NCI-H82 treated with DMSO at 0.1 percent for 48 hours (cell line): ENCODE results near the gene SLC8A1.
A peak's percentile ranks its signal among the peaks of the same experiment; 100 is the strongest.

Source experiments
- DNase-seq: peaks from one replicate; lab custom pipeline; 2025; ENCODE audit not compliant: unreplicated experiment; lab: John Stamatoyannopoulos, UW

Gene SLC8A1

GRCh38 chr2:40458271-40458794, 6.4 kb upstream of the SLC8A1 start:
- no peak for DNase-seq

DNA sequence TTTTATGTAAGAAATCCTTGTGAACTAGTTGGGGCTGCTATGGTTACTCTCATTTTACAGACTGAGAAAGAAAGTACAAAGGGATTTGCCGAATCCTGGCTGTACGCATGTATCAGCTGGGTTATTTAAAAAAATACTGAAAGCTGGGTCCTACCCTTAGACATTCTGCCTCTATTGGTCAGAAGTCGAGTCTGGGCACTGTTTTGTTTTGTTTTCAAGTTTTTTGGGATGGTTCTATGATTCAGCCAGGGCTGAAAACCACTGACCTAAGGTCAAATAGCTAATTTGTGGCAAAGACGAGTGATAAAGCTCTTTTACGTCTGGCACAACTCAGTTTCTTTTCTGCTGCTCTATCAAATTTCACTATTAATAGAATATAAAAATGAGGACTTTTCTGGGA, 5.9 kb upstream of the SLC8A1 start:
- no peak for DNase-seq

DNA sequence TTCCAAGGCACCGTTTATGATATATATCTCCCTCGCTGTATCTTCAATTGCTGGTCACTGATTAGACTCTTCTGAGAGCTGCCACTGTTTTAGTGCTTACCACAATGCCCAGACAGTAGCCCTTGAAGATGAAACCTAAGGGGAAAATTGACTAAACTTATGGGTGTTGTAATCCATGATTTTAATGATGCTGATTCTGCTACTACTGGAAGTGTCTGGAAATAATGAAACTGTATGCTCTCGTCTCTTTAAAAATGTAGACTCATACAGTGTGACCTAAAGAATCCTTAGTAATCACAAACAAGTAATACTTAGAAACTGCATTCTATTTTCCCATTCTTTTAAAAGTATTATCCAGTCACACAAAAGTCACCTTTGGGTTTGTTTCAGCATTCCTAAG, 5.5 kb upstream of the SLC8A1 start:
- no peak for DNase-seq

DNA sequence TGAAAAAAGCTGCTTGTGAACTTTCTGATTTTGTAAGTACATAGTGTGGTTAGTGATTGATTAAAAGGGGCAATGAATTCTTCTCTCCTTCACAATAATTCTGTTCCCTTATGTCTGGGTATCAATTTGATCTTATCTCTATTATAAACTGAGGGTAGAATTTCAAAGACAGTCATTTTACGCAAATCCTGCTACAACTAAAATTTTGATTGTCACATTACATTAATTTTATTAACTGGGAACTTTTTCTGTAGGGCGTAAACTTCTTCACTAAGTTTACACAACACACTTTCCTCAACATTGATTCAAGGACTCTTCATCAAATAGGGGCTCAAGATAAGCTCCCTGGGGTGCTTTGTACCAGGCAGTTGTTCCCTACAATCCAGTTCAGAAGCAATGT, 5.0 kb upstream of the SLC8A1 start:
- no peak for DNase-seq

GRCh38 chr2:40455661-40456060, 3.8 kb upstream of the SLC8A1 start:
- no peak for DNase-seq

DNA sequence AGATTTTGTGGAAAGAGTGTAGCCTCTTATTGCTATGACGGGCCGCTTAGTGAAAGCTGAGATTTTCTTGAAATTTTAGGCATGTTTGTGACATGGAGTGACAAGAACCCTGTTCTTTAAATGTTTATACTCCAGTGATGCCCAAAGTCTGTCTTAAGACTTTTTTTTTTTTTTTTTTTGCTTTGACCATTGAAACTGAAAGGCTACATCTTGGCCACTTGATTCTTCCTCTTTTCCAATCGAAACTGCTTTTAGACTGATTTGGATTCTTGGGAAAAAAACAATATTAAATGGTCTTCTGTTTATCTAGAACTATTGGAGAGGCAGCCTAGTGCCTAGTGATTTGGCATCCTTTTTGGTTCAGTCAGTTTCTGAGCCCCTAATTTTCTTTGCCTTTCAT, 2.4 kb upstream of the SLC8A1 start:
- DNase-seq, result no peak

DNA sequence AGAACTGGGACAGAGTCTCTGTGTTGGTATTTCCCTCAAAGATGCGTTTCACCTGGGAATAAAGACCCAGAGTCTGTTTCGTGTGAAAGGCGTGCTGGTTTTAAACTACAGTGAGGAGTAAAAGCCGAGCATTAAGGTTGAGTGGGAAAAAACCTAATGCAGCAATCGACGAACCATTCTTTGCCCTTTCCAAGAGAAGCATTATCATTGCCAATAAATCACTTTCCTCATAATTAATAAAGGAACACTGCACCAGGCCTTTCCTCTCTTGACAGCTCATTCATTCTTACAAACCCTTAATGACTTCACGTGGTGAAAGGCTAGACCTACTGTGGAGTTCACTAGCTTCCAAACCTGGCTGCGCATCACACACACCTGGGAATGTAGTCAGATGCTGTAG, 896 bp upstream of the SLC8A1 start:
- no peak for DNase-seq

GRCh38 chr2:40450796-40451430, 977 bp downstream of the SLC8A1 start:
- DNase-seq, result peak; percentile 87

- peak; percentile 53 for DNase-seq
Measured at GRCh38 chr2:40450066-40450795, 1.7 kb downstream of the SLC8A1 start.

GRCh38 chr2:40448476-40449079, 3.3 kb downstream of the SLC8A1 start:
- peak; percentile 75 for DNase-seq

DNA sequence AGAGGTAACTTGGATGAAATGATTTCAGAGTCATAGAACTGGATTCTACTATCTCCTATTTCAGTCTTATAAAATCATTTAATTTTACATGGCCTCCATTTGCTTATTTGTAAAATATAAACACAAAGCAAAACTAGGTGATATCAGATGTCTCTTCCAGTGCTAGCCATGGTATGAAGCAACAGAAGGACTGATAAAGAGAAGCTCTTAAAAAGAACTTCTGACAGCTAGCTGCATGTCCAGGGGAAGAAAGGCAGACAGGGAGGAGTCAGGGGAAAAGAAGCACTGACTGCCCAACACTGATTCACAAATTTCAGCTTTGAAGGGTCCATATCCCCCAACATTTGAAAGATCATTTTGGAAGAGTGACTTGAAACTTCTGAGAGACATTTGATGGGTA, 6.4 kb downstream of the SLC8A1 start:
- no peak for DNase-seq

DNA sequence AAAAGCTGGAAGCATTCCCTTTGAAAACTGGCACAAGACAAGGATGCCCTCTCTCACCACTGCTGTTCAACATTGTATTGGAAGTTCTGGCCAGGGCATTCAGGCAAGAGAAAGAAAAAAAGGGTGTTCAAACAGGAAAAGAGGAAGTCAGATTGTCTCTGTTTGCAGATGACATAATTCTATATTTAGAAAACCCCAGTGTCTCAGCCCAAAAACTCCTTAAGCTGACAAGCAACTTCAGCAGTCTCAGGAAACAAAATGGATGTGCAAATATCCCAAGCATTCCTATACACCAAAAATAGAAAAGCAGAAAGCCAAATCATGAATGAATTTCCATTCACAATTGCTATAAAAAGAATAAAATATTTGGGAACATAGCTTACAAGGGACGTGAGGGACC, 11.1 kb downstream of the SLC8A1 start:
- no peak for DNase-seq

DNA sequence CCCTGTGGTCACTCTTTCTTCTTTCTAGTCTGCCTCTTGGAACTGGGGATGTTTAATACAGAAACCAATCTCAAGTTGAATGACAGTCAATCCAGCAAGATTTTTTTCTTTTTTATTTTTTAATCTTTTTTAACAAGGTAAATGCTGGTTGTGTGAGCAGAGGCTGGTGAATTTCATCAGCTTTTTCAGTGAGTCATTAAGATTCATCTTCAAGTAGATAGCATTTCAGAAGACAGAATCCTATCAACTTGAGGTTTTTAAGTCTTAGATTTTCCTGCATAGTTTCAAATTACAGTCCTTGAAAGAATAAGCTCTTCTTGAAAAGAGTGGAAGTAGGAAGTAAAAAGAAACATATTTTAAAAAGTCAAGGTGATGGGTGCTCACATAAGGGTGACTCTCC, 12.4 kb downstream of the SLC8A1 start:
- DNase-seq, result no peak

DNA sequence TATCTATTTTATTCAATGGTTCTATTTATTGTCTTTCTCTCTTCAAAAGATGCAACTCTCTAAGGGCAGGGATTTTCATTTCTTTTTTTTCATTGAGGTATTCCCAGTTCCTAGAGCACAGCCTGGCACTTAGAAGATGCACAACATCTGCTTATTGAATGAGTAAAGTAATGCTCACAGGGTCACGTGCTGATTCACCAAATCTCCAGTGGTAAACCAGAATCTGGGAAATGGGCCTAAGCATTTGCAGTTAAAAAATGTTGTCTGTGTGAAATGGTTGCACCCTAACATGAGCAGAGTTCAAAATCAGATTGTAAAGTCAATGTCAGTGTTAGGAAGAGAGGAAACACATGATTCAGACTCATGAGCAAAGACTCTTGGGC, 15.8 kb downstream of the SLC8A1 start:
- DNase-seq, result no peak

DNA sequence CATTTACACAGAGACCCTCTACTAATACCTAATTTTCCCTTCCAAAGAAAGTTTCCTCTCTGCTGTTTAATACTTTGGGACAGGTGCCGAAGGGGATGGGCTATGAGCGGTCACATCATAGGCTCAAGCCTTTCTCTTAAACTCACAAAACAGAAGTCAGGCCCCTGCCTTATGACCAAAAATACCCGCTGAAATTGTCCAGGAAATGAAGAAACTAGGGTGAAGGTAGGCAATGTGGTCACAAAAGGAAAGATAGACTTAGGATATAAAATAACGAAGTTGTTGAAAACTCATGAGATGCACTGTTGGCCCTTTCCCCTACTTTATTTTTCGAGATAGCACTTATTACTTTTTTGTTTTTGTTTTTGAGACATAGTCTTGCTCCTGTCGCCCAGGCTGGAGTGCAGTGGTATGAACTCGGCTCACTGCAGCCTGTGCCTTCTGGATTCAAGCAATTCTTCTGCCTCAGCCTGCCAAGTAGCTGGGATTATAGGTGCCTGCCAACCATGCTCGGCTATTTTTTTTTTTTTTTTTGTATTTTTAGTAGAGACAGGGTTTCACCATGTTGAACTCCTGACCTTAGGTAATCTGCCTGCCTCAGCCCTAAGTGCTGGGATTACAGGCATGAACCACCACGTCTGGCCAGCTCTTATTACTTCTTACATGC, 16.3 kb downstream of the SLC8A1 start:
- no peak for DNase-seq

DNA sequence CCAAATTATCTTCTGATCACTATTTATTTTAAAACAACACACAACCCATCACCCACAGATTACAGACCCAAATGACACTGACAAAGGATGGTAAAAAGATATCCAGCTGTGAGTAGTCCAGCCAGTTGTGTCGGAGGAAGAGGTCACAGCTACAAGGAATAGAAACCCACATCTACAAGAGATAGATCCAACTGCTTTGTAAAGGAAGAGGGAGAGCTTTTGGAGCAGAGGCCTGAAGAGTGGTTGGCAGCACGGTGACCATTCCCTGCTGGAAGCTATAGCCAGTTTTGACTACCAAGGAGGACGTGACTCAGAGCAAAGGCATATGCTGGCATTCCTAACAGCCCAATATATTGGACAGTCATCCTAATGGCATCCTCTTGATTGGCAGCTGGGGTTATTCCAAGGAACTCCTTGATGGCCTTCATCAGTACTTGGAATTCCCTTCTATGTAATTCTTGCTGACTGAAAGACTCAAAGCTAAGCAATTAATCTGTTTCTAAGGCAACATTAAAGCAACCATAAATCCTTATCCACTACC, 17.1 kb downstream of the SLC8A1 start:
- DNase-seq, result no peak

DNA sequence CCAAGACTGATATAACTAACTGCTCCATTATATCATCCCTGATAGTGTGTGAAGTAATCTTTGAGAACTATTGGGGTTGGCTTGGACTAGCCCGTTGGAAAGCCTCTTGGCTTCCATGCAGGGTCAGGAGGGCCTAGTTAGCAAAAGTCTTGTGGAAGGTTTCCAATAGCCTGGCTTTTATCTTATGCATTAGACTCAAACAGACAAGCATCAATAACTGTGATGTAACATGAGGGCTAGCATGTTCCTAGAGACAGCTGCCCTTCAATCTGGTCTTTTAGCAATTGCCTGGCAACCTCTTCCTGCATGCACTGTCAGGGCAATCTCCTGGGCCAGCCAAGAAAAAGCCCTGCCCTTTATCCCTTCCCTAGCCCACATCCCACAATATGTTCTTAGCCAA, 18.2 kb downstream of the SLC8A1 start:
- no peak for DNase-seq

- no peak for DNase-seq
Measured at GRCh38 chr2:40432921-40433483, 18.9 kb downstream of the SLC8A1 start.

GRCh38 chr2:40431600-40431955, 20.3 kb downstream of the SLC8A1 start:
- DNase-seq, result no peak

- DNase-seq, result no peak
Measured at GRCh38 chr2:40430776-40431599, 20.9 kb downstream of the SLC8A1 start.
